Measurements from ENCODE around the gene UBE2D2. TPM values are rescaled to one million over a fixed set of nuclear protein-coding genes. Genes with fewer than 3 reads are reported as not detected.
"Not testable (repeated sequence)": the region's sequence is repeated elsewhere in the genome, so short reads cannot be mapped to it uniquely, and the experiment has no call there.

UBE2D2 gene
- 114 TPM for total RNA-seq
- long read RNA-seq, transcript UBE2D2-202 (7 exons, 2,702 nt): major isoform, 183 of 200 reads
- long read RNA-seq, partial matches to known transcripts: 3 of 200 reads
- long read RNA-seq, other reads (novel, unspliced or antisense): 14 of 200 reads

- peak; percentile 99 for DNase-seq
- ATAC-seq (ENCODE audit: poor library complexity): peak; percentile 98
- intact Hi-C loops (cut with DNase I): no loop called here
These were observed at the start of gene UBE2D2 for GRCh38 chr5:139560752-139561654. TSS of gene UBE2D2 (plus strand) at chr5:139561339. CDS start at chr5:139561792, 453 bp downstream.

- intact Hi-C loops (cut with DNase I): no loop called here
- ATAC-seq (ENCODE audit: poor library complexity): no peak
- DNase-seq: no peak
These were observed 48.3 kb upstream of the UBE2D2 start for GRCh38 chr5:139512786-139513390.

GRCh38 chr5:139513434-139513833 lies 47.7 kb upstream of the UBE2D2 start:
- ATAC-seq (ENCODE audit: poor library complexity): peak; percentile 84
- intact Hi-C loops (cut with DNase I): not testable (repeated sequence)
- DNase-seq: peak; percentile 89

GRCh38 chr5:139513852-139514485 lies 47.2 kb upstream of the UBE2D2 start:
- no peak for ATAC-seq (ENCODE audit: poor library complexity)
- intact Hi-C loops (cut with DNase I): loop anchor here (2.0 kb wide), 1 partner anchor 89 kb away; no protein-coding TSS in a partner anchor
- DNase-seq: no peak

- ATAC-seq (ENCODE audit: poor library complexity): no peak
- no peak for DNase-seq
- intact Hi-C loops (cut with DNase I): loop anchor here (2.0 kb wide), 1 partner anchor 90 kb away; no protein-coding TSS in a partner anchor
These were observed 46.7 kb upstream of the UBE2D2 start for GRCh38 chr5:139514486-139514856.

- intact Hi-C loops (cut with DNase I): no loop called here
- ATAC-seq (ENCODE audit: poor library complexity) (peak; percentile 95), DNase-seq (peak; percentile 97)
These were observed 43.2 kb upstream of the UBE2D2 start for GRCh38 chr5:139517683-139518564.

- DNase-seq (no peak), ATAC-seq (ENCODE audit: poor library complexity) (no peak)
- intact Hi-C loops (cut with DNase I): no loop called here
These were observed 37.3 kb upstream of the UBE2D2 start for GRCh38 chr5:139523635-139524445.

GRCh38 chr5:139524446-139524845 lies 36.7 kb upstream of the UBE2D2 start:
- ATAC-seq (ENCODE audit: poor library complexity) (no peak), DNase-seq (no peak)
- intact Hi-C loops (cut with DNase I): no loop called here

- intact Hi-C loops (cut with DNase I): no loop called here
- no peak for DNase-seq
These were observed 36.1 kb upstream of the UBE2D2 start for GRCh38 chr5:139524940-139525585.

GRCh38 chr5:139525586-139526308 lies 35.4 kb upstream of the UBE2D2 start:
- DNase-seq; ATAC-seq (ENCODE audit: poor library complexity); intact Hi-C loops (cut with DNase I): not testable (repeated sequence)

More at GRCh38 chr5:139524940-139525585, 36.1 kb upstream of the UBE2D2 start:
- no peak for ATAC-seq (ENCODE audit: poor library complexity)

GRCh38 chr5:139526309-139527089 lies 34.6 kb upstream of the UBE2D2 start:
- ATAC-seq (ENCODE audit: poor library complexity); intact Hi-C loops (cut with DNase I); DNase-seq: not testable (repeated sequence)

GRCh38 chr5:139527090-139527470 lies 34.1 kb upstream of the UBE2D2 start:
- intact Hi-C loops (cut with DNase I); ATAC-seq (ENCODE audit: poor library complexity); DNase-seq: not testable (repeated sequence)

- intact Hi-C loops (cut with DNase I); ATAC-seq (ENCODE audit: poor library complexity); DNase-seq: not testable (repeated sequence)
These were observed 33.2 kb upstream of the UBE2D2 start for GRCh38 chr5:139527896-139528467.

GRCh38 chr5:139528695-139529094 lies 32.4 kb upstream of the UBE2D2 start:
- ATAC-seq (ENCODE audit: poor library complexity); DNase-seq; intact Hi-C loops (cut with DNase I): not testable (repeated sequence)

- DNase-seq; ATAC-seq (ENCODE audit: poor library complexity); intact Hi-C loops (cut with DNase I): not testable (repeated sequence)
These were observed 31.1 kb upstream of the UBE2D2 start for GRCh38 chr5:139530079-139530478.

Data from Right ventricle myocardium superior (tissue), 1 donor.